T-helper 2 cell treated with Interferon-gamma antibody and Interleukin-4, amounts not matched to agents 100 ng/mL and 5 ng/mL, for 36 hours (primary cell): Measurements from ENCODE around the gene ZNF394. TPM values are rescaled to one million over a fixed set of nuclear protein-coding genes. Genes with fewer than 3 reads are reported as not detected.

Experiments used
- intact Hi-C: fragments of 100-400 bp; cut with micrococcal nuclease; formaldehyde crosslinking; loops from one replicate; pipeline ENCODE4 v1.15.1; 2023
- total RNA-seq: library from RNA; stranded (reverse); gene quantifications from 2 replicates; pipeline ENCODE4 v1.2.3, GENCODE V29; 2022

ZNF394 gene
- total RNA-seq, 1 donor from 2014 or later = 48.5 TPM

GRCh38 chr7:99497766-99498545, 2.1 kb downstream of the ZNF394 start:
- intact Hi-C loops = no loop called here

- intact Hi-C loops = no loop called here
Observed at GRCh38 chr7:99493823-99494222, 6.3 kb downstream of the ZNF394 start.

- intact Hi-C loops = no loop called here
Observed at GRCh38 chr7:99490878-99491277, 9.2 kb downstream of the ZNF394 start.

GRCh38 chr7:99489235-99489634, 10.8 kb downstream of the ZNF394 start:
- intact Hi-C loops = no loop called here

- intact Hi-C loops = no loop called here
Observed at GRCh38 chr7:99485094-99485493, 15.0 kb downstream of the ZNF394 start.

- intact Hi-C loops = no loop called here
Observed at GRCh38 chr7:99478464-99479440, 21.3 kb downstream of the ZNF394 start.

GRCh38 chr7:99476107-99476506, 24.0 kb downstream of the ZNF394 start:
- intact Hi-C loops = no loop called here

GRCh38 chr7:99473315-99473596, 26.8 kb downstream of the ZNF394 start:
- intact Hi-C loops = loop anchor here (2.0 to 5.0 kb wide), 2 partner anchors 64 to 96 kb away; partner anchors contain the start of genes BUD31 and PDAP1

GRCh38 chr7:99472561-99473314, 27.3 kb downstream of the ZNF394 start, which contains the start of gene ZNF789:
ZNF789 (plus strand) TSS chr7:99472890; CDS start chr7:99476457, 3,567 bp downstream.
- intact Hi-C loops = loop anchor here (1.0 to 5.0 kb wide), 6 partner anchors 28 to 95 kb away; partner anchors contain the start of genes BUD31, FAM200A, PDAP1 and ZKSCAN5

- intact Hi-C loops = loop anchor here (5.0 kb wide), 1 partner anchor 92 kb away; no protein-coding TSS in a partner anchor
Observed at GRCh38 chr7:99469381-99470065, 30.6 kb downstream of the ZNF394 start.

- intact Hi-C loops = no loop called here
Observed at GRCh38 chr7:99468336-99468918, 31.7 kb downstream of the ZNF394 start.

- intact Hi-C loops = no loop called here
Observed at GRCh38 chr7:99465421-99465768, 34.7 kb downstream of the ZNF394 start.

GRCh38 chr7:99461221-99461620, 38.9 kb downstream of the ZNF394 start:
- intact Hi-C loops = no loop called here

GRCh38 chr7:99460651-99461050, 39.4 kb downstream of the ZNF394 start:
- intact Hi-C loops = no loop called here

- intact Hi-C loops = no loop called here
Observed at GRCh38 chr7:99459087-99459486, 41.0 kb downstream of the ZNF394 start.

GRCh38 chr7:99457650-99458493, 42.2 kb downstream of the ZNF394 start:
- intact Hi-C loops = no loop called here

- intact Hi-C loops = no loop called here
Observed at GRCh38 chr7:99457050-99457649, 42.9 kb downstream of the ZNF394 start.

GRCh38 chr7:99456288-99456687, 43.8 kb downstream of the ZNF394 start:
- intact Hi-C loops = no loop called here

GRCh38 chr7:99455874-99456273, 44.2 kb downstream of the ZNF394 start:
- intact Hi-C loops = no loop called here
